ENCODE measurements around the gene PRRG2. TPM values are rescaled to one million over a fixed set of nuclear protein-coding genes. Genes with fewer than 3 reads are reported as not detected.
A peak's percentile ranks its signal among the peaks of the same experiment; 100 is the strongest.

Gene PRRG2
- total RNA-seq, 1 experiment from 2014 or later: 3.3 TPM

DNA sequence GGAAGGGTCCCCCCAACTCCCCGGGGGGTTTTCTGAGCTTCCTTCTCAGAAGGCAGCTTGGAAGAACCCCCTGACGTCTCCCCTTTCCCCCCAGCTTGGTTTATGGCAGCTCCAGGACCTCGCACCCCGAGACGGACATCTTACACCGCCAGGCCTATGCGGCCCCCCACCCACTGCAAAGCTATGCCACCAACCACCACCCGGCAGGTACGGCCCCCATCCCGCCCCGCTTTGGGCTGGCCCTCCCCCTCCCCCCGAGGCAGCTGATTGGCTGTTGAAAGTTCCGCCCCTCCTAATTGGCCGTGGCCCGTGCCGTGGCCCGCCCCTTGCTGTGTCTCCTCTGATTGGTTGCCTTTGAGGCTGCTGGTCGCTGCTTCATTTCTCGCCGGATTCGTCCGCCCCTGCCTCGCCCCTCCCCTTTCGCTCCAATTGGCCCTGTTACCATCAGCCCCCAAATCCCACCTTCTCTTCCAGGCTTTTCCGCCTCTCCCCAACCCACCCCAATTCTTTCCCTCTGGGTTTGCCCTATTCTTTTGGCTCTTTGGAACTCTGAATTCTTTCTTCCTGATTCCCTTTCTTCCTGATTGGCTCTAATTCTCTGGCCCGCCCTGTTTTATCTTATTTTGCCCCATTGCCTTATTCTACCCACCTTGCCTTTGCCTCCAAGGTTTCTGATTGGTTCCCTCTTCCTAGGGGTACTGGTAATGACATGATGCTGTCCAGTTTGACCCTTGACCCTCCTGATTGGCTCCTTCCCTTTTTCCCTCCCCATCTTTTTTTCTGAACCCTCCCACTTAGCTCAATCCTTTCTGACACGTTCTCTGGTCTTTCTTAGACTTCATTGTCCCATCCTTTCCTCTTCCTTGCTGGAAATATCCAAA is 12.4 kb downstream of the PRRG2 start:
- H4K20me1 ChIP-seq (ENCODE audit: control insufficient read depth, insufficient read depth, insufficient read length): no peaks in the 10 kb centered on the region
- peaks cover 14% of the 10 kb centered on the region for H3K23me2 ChIP-seq (ENCODE audit: insufficient read length, low read depth, low read length, poor library complexity, severe bottlenecking)
- Mint-ChIP-seq H3K4me3 (peak overlapping the region; percentile 79 to 94), H3K36me3 (ENCODE audit: insufficient read depth in 1 of 3, low read depth in 3 of 3) (peaks cover 17 to 31% (median 25%) of the 10 kb centered on the region in 3 experiments; a peak in 6 of 7 replicates), H3K27me3 (ENCODE audit: low read depth) (no peaks in the 10 kb centered on the region), H3K9me3 (no peaks in the 10 kb centered on the region; a peak in 2 of 5 replicates), H3K27ac (peak overlapping the region; percentile 95 to 96 (median 96)), H3K4me1 (peaks cover 10 to 25% of the 10 kb centered on the region in 2 experiments)
- H3K4ac ChIP-seq (ENCODE audit: low read depth, low read length): no peak overlapping the region
- no peak overlapping the region for H3K27ac ChIP-seq (ENCODE audit: insufficient read length, low read depth, low read length)
- H2BK12ac ChIP-seq (ENCODE audit: insufficient read length, low read depth, low read length): no peak overlapping the region
- no peak overlapping the region for H2BK120ac ChIP-seq (ENCODE audit: low read depth, low read length, poor library complexity, severe bottlenecking)
- no CpG with 5 or more reads among the region's 27 CpGs for WGBS (ENCODE audit: extremely low coverage, insufficient read length, low lambda C conversion rate)
- H3K79me2 ChIP-seq (ENCODE audit: insufficient read depth, low read length): peaks cover 5% of the 10 kb centered on the region; the same call in 1 of the 2 replicates
- H2BK5ac ChIP-seq (ENCODE audit: insufficient read length, low read length): no peak overlapping the region
- H2BK20ac ChIP-seq (ENCODE audit: low read depth, low read length, poor library complexity, severe bottlenecking): no peak overlapping the region
- H3K79me1 ChIP-seq (ENCODE audit: insufficient read depth, low read depth, low read length, poor library complexity, severe bottlenecking): peaks cover 11% of the 10 kb centered on the region
- H4K5ac ChIP-seq (ENCODE audit: insufficient read length, low read depth, low read length): no peak overlapping the region
- H3K9me3 ChIP-seq (ENCODE audit: control insufficient read depth, low read depth, low read length): no peaks in the 10 kb centered on the region
- H2AK5ac ChIP-seq (ENCODE audit: insufficient read length, low read length): no peak overlapping the region
- H3K27me3 ChIP-seq (ENCODE audit: insufficient read depth, low read length): no peaks in the 10 kb centered on the region
- TF ChIP-seq, protein P1, sequence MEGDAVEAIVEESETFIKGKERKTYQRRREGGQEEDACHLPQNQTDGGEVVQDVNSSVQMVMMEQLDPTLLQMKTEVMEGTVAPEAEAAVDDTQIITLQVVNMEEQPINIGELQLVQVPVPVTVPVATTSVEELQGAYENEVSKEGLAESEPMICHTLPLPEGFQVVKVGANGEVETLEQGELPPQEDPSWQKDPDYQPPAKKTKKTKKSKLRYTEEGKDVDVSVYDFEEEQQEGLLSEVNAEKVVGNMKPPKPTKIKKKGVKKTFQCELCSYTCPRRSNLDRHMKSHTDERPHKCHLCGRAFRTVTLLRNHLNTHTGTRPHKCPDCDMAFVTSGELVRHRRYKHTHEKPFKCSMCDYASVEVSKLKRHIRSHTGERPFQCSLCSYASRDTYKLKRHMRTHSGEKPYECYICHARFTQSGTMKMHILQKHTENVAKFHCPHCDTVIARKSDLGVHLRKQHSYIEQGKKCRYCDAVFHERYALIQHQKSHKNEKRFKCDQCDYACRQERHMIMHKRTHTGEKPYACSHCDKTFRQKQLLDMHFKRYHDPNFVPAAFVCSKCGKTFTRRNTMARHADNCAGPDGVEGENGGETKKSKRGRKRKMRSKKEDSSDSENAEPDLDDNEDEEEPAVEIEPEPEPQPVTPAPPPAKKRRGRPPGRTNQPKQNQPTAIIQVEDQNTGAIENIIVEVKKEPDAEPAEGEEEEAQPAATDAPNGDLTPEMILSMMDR (conservative IDR thresholded peaks at IDR 0.05): no peak
- no peak overlapping the region for H3K14ac ChIP-seq (ENCODE audit: insufficient read depth, low read length)
- peak; percentile 98 for DNase-seq
- no peak overlapping the region for H2AFZ ChIP-seq (ENCODE audit: low read length)
- peak overlapping the region; percentile 5 for H3K9ac ChIP-seq (ENCODE audit: extremely low read depth, insufficient read length, low read length)
- no peak overlapping the region for H4K8ac ChIP-seq (replicated peaks; ENCODE audit: insufficient read length, low read depth, low read length)
- H3T11ph ChIP-seq (ENCODE audit: low read length): no peak overlapping the region
- H2BK15ac ChIP-seq (ENCODE audit: low read depth, low read length): no peak overlapping the region
- no peaks in the 10 kb centered on the region; the same call in 1 of the 2 replicates for H3K4me1 ChIP-seq (ENCODE audit: insufficient read depth, low read length)
- H3K4me2 ChIP-seq (ENCODE audit: insufficient read depth, insufficient read length, low read length): peak overlapping the region; percentile 74
- no peak overlapping the region for H3K23ac ChIP-seq (ENCODE audit: insufficient read length, low read depth, low read length)
- H3K18ac ChIP-seq (ENCODE audit: insufficient read length, low read depth, low read length): no peak overlapping the region
- no peak overlapping the region for H3K56ac ChIP-seq (ENCODE audit: insufficient read length, low read depth, low read length)
- H4K91ac ChIP-seq (ENCODE audit: insufficient read length, low read depth, low read length): no peak overlapping the region

Data from H9 (cell line).